Hindlimb muscle (tissue), 1 donor: ENCODE data around the gene KREMEN2. TPM values are rescaled to one million over a fixed set of nuclear protein-coding genes. Genes with fewer than 3 reads are reported as not detected.
"Not testable (repeated sequence)": the region's sequence is repeated elsewhere in the genome, so short reads cannot be mapped to it uniquely, and the experiment has no call there.

Source experiments
- DNase-seq: peaks from one replicate; pipeline ENCODE4 v3.0.0-alpha.2; 2013
- polyA plus RNA-seq: library from polyadenylated mRNA; unstranded; fragments of 120-200 nt; gene quantifications from one replicate; pipeline ENCODE4 v1.2.1, GENCODE V29; 2013; ENCODE audit not compliant: insufficient read length

Gene KREMEN2
- polyA plus RNA-seq: 6.1 TPM

DNA sequence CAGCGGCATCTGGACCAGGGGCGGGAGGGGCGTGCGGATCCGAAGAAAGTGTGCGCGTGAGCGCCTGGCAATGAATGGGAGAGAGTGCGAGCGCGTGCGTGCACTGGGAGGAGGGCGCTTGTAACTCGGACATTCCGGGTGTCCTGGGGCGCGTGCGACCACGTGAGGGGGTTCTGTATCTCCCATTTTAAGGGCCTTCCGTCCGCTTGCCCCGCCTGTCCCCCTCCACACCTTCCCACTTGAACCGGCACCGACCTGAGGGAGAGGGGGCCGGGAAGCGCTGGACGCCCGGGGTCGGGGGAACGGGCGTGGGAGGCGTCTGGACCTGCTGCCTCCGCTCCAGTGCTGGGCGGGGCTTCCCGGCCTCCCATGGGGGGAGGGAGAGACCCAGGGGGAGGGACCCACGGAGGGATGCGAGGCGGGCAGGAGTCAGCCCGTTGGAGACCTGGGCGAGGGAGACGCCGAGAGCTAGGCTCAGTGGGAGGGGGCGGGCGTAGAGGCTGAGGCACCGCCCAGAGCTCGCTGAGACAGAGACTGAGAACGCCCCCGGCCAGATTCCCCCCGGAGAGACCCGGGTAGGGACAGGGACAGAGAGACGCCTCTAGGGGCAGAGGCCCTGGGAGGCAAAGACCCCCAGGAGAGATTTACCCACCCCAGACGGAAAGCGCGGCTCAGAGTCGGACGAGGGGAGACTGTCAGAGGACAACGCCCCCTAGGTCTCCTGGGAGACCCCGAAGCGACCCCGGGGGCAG is at the start of gene KREMEN2:
Gene KREMEN2 (plus strand): TSS at position 553 of the 752 bp plus-strand sequence. CDS start 246 bp downstream, outside the sequence.
- DNase-seq: no peak

- DNase-seq: no peak
Measured at GRCh38 chr16:2915196-2915929, 48.7 kb upstream of the KREMEN2 start.

DNA sequence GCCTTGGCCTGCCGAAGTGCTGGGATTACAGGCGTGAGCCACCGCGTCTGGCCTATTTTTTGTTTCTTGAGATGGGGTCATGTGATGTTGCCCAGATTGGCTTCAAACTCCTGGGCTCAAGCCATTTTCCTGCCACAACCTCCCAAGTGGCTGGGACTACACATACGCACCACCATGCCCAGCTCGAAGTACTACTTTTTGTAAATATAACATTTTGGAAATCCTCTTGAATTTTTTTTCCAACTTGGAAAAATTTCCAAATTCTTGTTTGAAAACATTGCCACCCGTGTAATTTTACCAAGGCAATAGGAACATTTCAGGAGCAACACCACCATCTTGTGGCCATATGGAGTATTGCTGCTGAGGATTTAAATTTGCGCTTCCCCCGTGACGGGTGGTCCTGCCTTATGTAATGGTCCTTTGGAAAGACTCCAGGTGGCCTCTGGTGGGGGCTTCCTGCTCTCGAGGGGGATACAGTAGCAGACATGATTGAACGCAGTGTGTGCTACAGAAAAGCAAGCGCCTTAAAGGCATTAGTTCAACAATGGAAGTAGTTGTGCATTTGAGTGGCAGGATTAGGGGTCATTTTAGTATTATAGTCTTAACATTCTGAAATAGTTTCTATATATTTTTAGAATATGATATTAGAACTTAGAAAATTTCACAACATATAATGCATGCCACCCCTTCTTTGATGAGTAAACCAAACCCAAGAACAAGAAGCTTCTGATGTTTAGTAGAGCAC is 44.4 kb upstream of the KREMEN2 start:
- peak; percentile 60 for DNase-seq

GRCh38 chr16:2923481-2923880 is 40.6 kb upstream of the KREMEN2 start:
- DNase-seq: no peak

DNA sequence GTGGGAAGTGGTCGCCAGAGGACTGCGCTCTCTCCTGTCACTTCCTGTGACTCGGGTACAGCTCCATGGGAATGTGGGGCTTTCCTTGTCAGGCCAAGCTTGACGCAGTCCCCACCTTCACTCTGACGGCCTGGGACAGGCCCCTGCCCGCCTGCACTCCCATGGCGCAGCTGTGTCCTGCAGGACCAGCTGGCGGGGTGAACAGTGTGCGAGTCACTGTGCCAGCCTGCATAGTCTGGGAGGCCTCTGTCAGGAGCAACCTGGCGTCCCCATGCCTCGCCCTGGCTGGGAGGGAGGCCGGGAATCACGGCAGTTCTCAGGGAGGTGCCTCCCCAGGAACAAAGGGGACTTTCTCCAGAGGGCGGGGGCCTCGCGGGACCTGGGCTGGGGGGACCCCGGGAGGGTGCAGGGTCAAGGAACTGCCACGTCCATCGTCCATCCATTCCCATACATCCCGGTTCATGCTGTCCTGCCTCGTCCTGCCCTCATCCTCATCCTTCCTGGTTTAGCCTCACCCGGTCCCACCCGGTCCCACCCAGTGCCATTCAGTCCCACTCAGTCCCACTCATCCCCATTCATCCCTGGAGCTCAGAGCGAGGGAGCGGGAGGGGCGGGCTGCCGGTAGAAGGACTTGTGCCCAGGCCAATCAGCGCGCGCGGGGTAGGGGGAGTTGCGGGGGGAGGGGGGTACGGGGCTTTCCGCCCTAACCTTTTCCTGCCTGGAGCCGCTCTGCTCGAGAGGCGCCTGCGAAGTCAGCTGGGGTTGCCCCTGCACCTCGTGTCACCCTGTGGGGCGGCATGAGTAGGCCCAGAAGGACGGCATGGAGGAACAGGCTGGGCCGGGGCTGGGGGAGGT is 38.9 kb upstream of the KREMEN2 start:
- no peak for DNase-seq

- no peak for DNase-seq
Measured at GRCh38 chr16:2925951-2926649, 38.0 kb upstream of the KREMEN2 start.

- DNase-seq: no peak
Measured at GRCh38 chr16:2926650-2926999, 37.5 kb upstream of the KREMEN2 start.

GRCh38 chr16:2927010-2927646 is 36.9 kb upstream of the KREMEN2 start:
- DNase-seq: peak; percentile 80

DNA sequence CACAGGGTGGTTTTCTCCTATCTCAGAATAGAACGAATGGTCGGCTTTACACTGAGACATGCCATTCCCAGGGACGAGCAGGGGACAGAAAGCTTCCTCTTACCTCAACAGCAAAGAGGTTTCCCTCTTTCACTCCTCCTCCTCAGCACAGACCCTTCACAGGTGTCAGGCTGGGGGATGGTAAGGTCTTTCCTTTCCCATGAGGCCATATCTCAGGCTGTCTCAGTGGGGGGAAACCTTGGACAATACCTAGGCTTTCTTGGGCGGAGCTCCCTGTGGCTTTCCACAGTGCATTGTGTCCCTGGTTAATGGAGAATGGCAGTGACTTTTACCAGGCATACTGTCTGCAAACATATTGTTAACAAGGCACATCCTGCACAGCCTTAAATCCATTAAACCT is 35.9 kb upstream of the KREMEN2 start:
- DNase-seq: not testable (repeated sequence)

DNA sequence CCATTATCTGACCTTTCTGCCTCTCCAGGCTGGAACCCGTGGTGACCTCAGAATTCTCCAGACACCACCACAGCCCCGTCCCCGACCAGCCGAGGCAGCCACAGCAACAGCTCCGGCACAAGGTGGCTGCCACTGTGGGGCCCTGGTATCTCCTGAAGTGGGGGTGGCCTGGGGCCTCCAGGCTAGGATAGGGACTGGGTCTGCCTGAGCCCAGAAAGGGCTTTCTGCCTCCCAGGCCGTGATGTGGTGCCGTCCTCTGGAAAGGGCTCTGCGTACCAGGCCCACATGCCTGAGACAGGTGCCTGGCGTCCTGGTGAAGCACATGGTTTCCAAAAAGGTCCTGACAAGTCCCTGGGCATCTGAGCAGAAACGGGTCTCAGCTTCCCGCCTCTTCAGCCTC is 35.3 kb upstream of the KREMEN2 start:
- no peak for DNase-seq

- DNase-seq: no peak
Measured at GRCh38 chr16:2929693-2930092, 34.4 kb upstream of the KREMEN2 start.

DNA sequence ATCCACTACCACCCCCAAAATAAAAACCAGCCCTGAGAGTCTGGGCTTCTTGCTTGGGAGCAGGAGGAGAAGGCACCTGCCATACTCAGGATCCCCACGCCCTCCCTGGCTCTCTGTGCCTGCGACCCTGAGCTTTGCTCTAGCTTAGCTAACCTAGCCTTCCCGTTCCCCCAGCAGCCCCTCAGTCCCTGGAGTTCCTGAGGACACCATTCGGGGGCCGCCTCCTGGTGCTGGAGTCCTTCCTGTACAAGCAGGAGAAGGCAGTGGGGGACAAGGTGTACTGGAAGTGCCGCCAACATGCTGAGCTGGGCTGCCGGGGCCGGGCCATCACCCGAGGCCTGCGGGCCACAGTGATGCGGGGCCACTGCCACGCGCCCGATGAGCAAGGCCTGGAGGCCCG is 33.8 kb upstream of the KREMEN2 start:
- no peak for DNase-seq

GRCh38 chr16:2931231-2931914 is 32.7 kb upstream of the KREMEN2 start:
- not testable (repeated sequence) for DNase-seq

- no peak for DNase-seq
Measured at GRCh38 chr16:2933136-2933535, 30.9 kb upstream of the KREMEN2 start.

GRCh38 chr16:2933701-2934100 is 30.4 kb upstream of the KREMEN2 start:
- no peak for DNase-seq

DNA sequence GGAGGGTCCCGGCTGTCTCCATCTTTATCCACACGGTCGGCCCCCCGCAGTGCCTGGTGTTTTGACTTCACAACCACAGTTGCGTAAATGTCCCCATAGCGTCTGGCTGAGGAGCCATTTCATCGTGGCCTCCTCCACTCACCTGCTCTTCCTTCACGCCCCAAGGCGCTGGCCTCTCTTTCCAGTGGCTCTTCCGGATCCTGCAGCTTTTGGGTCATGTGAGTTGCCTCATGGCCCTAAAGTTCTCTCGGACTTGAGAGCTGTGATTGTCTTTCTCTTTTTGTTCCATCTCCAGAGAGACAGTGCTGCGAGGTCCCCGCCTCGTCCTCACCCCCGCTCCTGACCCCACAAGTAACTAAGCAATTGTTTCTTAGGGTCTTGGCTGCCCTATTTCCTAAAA is 29.6 kb upstream of the KREMEN2 start:
- DNase-seq: no peak

DNA sequence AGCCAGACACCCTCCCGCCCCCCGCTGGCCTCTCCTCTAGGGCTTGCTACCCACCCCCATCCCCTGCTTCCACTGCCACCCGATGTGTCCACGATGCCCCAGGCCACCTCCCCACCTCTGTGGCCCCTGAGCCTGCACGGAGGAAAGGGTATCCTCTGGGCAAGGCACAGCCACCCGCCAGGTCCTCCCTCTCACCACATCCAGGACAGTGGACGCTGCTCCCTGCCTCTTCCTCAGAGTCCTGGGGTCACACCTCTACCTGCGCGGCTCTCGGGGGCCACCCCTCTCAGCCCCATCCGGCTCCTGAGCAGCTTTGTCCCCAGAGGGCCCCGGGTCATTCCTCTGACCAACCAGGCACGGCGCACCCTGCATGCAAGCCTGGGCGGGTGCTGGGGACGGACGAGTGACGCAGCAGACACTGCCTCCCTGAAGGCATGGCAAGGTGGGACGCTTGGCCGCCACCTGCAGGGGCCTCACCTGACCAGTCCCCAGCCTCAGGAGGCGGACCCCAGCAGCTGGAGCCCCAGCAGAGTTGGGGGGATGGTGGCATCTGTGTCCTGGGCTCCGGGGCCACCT is 27.6 kb upstream of the KREMEN2 start:
- no peak for DNase-seq

DNA sequence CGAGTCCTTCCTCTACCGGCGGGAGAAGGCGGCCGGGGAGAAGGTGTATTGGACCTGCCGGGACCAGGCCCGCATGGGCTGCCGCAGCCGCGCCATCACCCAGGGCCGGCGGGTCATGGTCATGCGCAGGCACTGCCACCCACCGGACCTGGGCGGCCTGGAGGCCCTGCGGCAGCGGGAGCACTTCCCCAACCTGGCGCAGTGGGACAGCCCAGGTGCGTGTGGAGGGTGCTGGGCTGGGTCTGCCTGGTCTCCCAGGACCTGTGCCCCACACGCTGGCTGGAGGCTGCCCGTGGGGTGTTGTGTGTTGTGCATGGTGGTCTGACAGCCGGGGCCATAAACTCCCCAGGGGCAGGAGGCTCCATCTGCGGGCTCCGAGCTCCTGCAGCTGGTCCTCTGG is 26.9 kb upstream of the KREMEN2 start:
- DNase-seq: no peak

DNA sequence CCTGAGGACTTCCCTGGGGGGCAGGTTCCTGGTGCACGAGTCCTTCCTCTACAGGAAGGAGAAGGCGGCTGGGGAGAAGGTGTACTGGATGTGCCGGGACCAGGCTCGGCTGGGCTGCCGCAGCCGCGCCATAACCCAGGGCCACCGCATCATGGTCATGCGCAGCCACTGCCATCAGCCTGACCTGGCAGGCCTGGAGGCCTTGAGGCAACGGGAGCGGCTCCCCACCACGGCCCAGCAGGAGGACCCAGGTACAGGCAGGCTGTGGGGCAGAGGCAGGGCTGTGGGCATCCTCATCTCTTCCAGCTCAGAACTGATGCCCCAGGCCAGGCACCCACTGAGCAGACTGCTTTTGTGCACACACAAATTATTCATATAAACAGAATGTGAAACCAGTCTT is 25.9 kb upstream of the KREMEN2 start:
- no peak for DNase-seq

DNA sequence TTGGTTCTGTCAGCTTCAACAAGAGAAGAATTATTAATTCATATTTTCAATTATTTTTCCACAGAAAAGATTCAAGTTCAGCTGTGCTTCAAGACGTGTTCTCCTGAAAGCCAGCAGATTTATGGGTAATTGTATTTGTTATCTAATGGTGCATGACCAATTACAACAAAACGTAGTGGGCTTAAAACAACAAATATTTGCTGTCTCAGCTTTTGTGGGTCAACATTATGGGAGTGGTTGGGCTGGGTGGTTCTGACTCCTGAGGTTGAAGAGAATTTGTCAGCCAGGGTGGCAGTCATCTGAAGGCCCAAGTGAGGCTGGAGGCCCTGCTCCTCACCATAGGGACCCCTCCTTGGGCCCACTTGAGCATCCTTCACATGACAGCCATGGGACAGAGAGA is 24.1 kb upstream of the KREMEN2 start:
- DNase-seq: no peak
